ENCODE data around the gene RIPK3.

DNA sequence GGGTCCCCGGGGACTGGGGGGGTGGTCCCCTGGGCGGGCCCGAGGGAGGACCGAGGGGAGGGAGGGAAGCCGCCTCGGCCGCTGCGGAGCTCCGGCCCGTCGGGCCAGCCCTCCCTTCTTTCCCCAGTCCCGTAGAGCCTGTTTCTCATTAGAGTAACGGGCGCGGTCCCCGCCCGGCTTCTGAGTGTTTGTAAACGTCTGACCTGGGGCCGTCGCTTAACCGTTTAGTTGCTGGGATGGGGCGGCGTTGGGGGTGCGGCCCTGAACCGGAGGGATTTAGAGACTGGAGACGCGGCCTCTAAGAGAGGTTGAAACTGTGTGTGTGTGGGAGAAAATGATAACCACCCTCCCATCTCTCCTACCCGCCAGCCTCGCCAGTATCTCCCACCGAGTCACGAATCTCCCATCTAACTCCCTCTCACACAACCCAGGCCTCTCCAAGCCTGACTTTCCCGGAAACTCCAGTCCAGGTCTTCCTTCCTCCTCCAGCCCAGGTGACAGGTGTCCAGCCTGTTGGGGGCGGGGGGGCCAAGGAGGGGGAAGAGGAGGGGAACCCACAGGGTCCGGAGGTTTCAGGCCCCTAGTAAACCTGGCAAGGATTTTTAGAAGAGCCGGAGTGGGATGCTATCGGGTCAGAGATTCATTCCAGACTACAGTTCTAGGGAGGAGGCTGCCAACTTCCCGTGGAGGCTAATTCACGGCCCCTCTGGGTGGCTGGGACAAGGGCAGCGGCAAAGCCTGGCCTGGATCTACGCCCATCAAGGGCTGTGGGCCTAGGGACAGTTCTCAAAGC, 27.1 kb upstream of the RIPK3 start:
- no peak for TF ChIP-seq TAF1 (IDR thresholded peaks at IDR 0.05; ENCODE audit: borderline replicate concordance, low read depth, low read length)
- TF ChIP-seq POLR2A (IDR thresholded peaks at IDR 0.05; ENCODE audit: low read depth, low read length), result no peak
- no peak for TF ChIP-seq POLR2AphosphoS5 (IDR thresholded peaks at IDR 0.05; ENCODE audit: low read depth, low read length)
